ENCODE measurements around the gene C3orf33. TPM values are rescaled to one million over a fixed set of nuclear protein-coding genes. Genes with fewer than 3 reads are reported as not detected.

Gene C3orf33
- total RNA-seq, 1 donor from 2014 or later, result 3.9 TPM

DNA sequence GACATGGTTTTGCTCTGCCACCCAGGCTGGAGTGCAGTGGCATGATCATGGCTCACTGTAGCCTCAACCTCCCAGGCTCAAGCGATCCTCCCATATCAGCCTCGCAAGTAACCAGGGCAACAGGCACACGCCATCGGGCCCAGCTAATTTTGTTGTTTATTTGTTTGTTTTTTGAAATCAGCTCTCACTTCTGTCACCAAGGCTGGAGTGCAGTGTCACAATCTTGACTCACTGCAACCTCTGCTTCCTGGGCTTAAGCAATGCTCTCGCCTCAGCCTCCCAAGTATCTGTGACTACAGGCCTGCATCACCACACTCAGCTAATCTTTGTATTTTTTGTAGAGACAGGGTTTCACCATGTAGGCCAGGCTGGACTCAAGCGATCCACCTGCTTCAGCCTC lies 35.0 kb downstream of the C3orf33 start:
- H3K36me3 Mint-ChIP-seq (ENCODE audit: unreplicated experiment), result peaks cover 9% of the 10 kb centered on the region
- H3K9me3 Mint-ChIP-seq (ENCODE audit: unreplicated experiment), result no peaks in the 10 kb centered on the region
- TF ChIP-seq, protein P1, sequence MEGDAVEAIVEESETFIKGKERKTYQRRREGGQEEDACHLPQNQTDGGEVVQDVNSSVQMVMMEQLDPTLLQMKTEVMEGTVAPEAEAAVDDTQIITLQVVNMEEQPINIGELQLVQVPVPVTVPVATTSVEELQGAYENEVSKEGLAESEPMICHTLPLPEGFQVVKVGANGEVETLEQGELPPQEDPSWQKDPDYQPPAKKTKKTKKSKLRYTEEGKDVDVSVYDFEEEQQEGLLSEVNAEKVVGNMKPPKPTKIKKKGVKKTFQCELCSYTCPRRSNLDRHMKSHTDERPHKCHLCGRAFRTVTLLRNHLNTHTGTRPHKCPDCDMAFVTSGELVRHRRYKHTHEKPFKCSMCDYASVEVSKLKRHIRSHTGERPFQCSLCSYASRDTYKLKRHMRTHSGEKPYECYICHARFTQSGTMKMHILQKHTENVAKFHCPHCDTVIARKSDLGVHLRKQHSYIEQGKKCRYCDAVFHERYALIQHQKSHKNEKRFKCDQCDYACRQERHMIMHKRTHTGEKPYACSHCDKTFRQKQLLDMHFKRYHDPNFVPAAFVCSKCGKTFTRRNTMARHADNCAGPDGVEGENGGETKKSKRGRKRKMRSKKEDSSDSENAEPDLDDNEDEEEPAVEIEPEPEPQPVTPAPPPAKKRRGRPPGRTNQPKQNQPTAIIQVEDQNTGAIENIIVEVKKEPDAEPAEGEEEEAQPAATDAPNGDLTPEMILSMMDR (IDR thresholded peaks at IDR 0.05), result no peak

DNA sequence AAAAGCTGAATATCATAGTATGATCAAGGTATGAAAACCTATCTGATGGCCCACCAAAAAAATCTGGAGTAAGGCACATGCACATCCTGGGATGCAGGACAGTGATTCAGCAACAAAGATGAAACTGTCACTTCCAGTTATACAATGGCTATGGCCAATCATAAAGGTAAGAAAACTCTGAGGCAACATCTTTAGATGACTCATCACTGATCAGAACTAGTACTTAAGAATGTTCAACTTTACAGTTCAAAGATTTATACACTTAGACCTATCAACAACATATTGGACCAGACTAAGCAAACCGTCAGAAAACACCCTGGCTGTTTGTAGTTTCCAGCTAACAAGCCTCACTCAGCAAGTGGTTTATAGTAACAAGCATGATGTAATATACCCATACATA lies 39.9 kb downstream of the C3orf33 start:
- DNase-seq (ENCODE audit: extremely low spot score, unreplicated experiment), result no peak
- TF ChIP-seq, protein P1 (IDR thresholded peaks at IDR 0.05), result no peak
- no peak overlapping the region for H3K4me3 Mint-ChIP-seq (ENCODE audit: unreplicated experiment)
- peaks cover 4% of the 10 kb centered on the region for H3K4me1 Mint-ChIP-seq (ENCODE audit: unreplicated experiment)
- H3K27ac Mint-ChIP-seq (ENCODE audit: unreplicated experiment), result no peak overlapping the region
- peaks cover 11% of the 10 kb centered on the region for H3K36me3 Mint-ChIP-seq (ENCODE audit: unreplicated experiment)
- no peaks in the 10 kb centered on the region for H3K27me3 Mint-ChIP-seq (ENCODE audit: unreplicated experiment)
- no peaks in the 10 kb centered on the region for H3K9me3 Mint-ChIP-seq (ENCODE audit: unreplicated experiment)

More for the DNA sequence above, 35.0 kb downstream of the C3orf33 start:
- no peaks in the 10 kb centered on the region for H3K27me3 Mint-ChIP-seq (ENCODE audit: unreplicated experiment)
- H3K4me3 Mint-ChIP-seq (ENCODE audit: unreplicated experiment), result no peak overlapping the region
- DNase-seq (ENCODE audit: extremely low spot score, unreplicated experiment), result no peak
- no peak overlapping the region for H3K27ac Mint-ChIP-seq (ENCODE audit: unreplicated experiment)
- no peaks in the 10 kb centered on the region for H3K4me1 Mint-ChIP-seq (ENCODE audit: unreplicated experiment)

DNA sequence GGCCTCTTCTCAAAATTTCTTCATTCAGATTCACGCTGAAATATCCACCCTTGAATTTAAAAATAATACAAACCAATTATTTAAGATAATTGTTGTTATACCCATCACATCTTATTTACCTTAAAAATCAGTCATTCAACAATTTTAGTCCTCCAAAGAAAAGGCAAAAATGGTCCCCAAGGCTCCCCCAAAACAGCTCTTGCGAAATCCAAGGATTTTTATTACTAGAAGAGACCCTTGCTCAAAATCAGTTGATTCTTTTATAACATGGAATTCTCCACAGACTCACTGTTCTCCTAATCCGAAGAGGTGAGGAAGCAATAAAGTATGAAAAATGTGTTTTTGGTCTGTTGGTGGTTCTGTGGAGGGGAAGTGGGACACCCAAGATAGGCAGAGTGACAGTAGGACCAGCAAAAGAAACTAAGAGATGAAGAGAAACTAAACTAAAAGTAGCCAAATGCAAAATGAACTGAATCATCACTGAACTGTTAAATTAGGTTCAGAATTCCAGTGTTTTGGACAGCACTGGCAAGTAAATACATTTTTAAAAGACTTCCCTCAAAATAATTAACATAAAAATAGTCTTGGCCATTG lies 42.1 kb downstream of the C3orf33 start:
- Mint-ChIP-seq H3K36me3 (ENCODE audit: unreplicated experiment) (peaks cover 8% of the 10 kb centered on the region), H3K9me3 (ENCODE audit: unreplicated experiment) (no peaks in the 10 kb centered on the region), H3K4me3 (ENCODE audit: unreplicated experiment) (no peak overlapping the region), H3K27me3 (ENCODE audit: unreplicated experiment) (no peaks in the 10 kb centered on the region), H3K4me1 (ENCODE audit: unreplicated experiment) (peaks cover 4% of the 10 kb centered on the region), H3K27ac (ENCODE audit: unreplicated experiment) (no peak overlapping the region)
- TF ChIP-seq, protein P1 (IDR thresholded peaks at IDR 0.05), result no peak
- DNase-seq (ENCODE audit: extremely low spot score, unreplicated experiment), result no peak

DNA sequence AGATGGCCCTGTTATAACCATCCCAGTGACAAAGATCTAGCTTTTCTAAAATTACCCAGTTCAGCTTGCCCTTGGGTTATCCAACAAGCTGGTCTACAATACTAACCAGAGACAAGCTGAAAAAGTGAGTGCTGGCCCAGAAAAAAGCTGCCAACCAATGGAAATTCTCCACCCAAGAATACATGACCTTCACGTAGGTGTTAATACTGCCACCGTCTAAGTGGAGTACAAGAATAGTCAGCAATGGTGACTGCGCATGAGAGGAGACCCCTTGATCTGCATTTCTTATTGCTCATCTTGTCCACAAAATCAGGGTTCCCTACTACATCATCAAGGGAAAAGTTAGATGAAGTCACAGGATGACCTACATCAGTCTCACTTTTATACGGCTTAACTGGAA lies 45.4 kb downstream of the C3orf33 start:
- Mint-ChIP-seq H3K27ac (ENCODE audit: unreplicated experiment) (no peak overlapping the region), H3K4me1 (ENCODE audit: unreplicated experiment) (peaks cover 4% of the 10 kb centered on the region), H3K36me3 (ENCODE audit: unreplicated experiment) (peaks cover 3% of the 10 kb centered on the region), H3K4me3 (ENCODE audit: unreplicated experiment) (no peak overlapping the region), H3K27me3 (ENCODE audit: unreplicated experiment) (no peaks in the 10 kb centered on the region), H3K9me3 (ENCODE audit: unreplicated experiment) (no peaks in the 10 kb centered on the region)
- TF ChIP-seq, protein P1 (IDR thresholded peaks at IDR 0.05), result no peak
- DNase-seq (ENCODE audit: extremely low spot score, unreplicated experiment), result no peak

DNA sequence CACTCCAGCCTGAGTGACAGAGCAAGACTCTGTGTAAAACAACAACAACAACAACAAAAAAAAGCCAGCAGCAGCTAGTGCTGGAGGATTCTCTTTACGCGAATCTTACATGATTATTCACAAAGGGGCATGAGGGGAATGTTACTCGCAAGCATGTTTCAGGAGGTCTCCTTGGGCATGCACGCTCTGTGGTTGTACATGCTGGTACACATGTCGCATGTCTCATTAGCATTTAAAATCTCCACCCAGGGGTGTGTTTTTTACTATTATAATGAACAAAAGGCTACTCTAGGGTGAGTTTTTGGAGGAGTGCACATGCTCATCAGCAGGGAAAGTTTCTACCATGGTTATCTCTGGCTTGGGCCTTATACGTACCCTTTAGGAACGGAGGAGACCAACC lies 48.5 kb downstream of the C3orf33 start:
- no peak for DNase-seq (ENCODE audit: extremely low spot score, unreplicated experiment)
- Mint-ChIP-seq H3K4me3 (ENCODE audit: unreplicated experiment) (no peak overlapping the region), H3K27ac (ENCODE audit: unreplicated experiment) (no peak overlapping the region), H3K4me1 (ENCODE audit: unreplicated experiment) (no peaks in the 10 kb centered on the region), H3K27me3 (ENCODE audit: unreplicated experiment) (no peaks in the 10 kb centered on the region), H3K36me3 (ENCODE audit: unreplicated experiment) (no peaks in the 10 kb centered on the region), H3K9me3 (ENCODE audit: unreplicated experiment) (no peaks in the 10 kb centered on the region)
- TF ChIP-seq, protein P1 (IDR thresholded peaks at IDR 0.05), result no peak

All from osteocyte (in vitro differentiated cells).